Measurements from ENCODE around the gene YPEL2.

YPEL2 gene

GRCh38 chr17:59440757-59441463 lies 109.5 kb downstream of the YPEL2 start:
- Histone ChIP-seq H3K27me3 (replicated peaks; ENCODE audit: control insufficient read depth, insufficient read depth, low read length) (no peaks in the 10 kb centered on the region), H3K9me3 (ENCODE audit: control insufficient read depth, low read length) (no peaks in the 10 kb centered on the region), H3K9ac (ENCODE audit: low read length) (peak overlapping the region; percentile 60), H3K4me1 (ENCODE audit: control insufficient read depth, insufficient read depth, low read length) (peaks cover 25% of the 10 kb centered on the region), H3K36me3 (ENCODE audit: control insufficient read depth, insufficient read depth, low read length, severe bottlenecking) (no peaks in the 10 kb centered on the region), H3K4me3 (ENCODE audit: low read length) (peak overlapping the region; percentile 7)
- peak; percentile 97 for DNase-seq (ENCODE audit: low read depth)

- Histone ChIP-seq H3K4me3 (ENCODE audit: low read length) (peak overlapping the region; percentile 17), H3K9me3 (ENCODE audit: control insufficient read depth, low read length) (no peaks in the 10 kb centered on the region), H3K27me3 (replicated peaks; ENCODE audit: control insufficient read depth, insufficient read depth, low read length) (no peaks in the 10 kb centered on the region), H3K9ac (ENCODE audit: low read length) (peak overlapping the region; percentile 60), H3K36me3 (ENCODE audit: control insufficient read depth, insufficient read depth, low read length, severe bottlenecking) (no peaks in the 10 kb centered on the region), H3K4me1 (ENCODE audit: control insufficient read depth, insufficient read depth, low read length) (peaks cover 25% of the 10 kb centered on the region)
- DNase-seq (ENCODE audit: low read depth) = no peak
Observed at GRCh38 chr17:59441464-59442096, 110.1 kb downstream of the YPEL2 start.

- no peak for DNase-seq (ENCODE audit: low read depth)
- Histone ChIP-seq H3K9me3 (ENCODE audit: control insufficient read depth, low read length) (no peaks in the 10 kb centered on the region), H3K4me1 (ENCODE audit: control insufficient read depth, insufficient read depth, low read length) (peaks cover 25% of the 10 kb centered on the region), H3K9ac (ENCODE audit: low read length) (no peak overlapping the region), H3K4me3 (ENCODE audit: low read length) (no peak overlapping the region), H3K27me3 (replicated peaks; ENCODE audit: control insufficient read depth, insufficient read depth, low read length) (no peaks in the 10 kb centered on the region), H3K36me3 (ENCODE audit: control insufficient read depth, insufficient read depth, low read length, severe bottlenecking) (no peaks in the 10 kb centered on the region)
Observed at GRCh38 chr17:59443106-59443505, 111.7 kb downstream of the YPEL2 start.

Data from adipocyte (in vitro differentiated cells).